Measurements from ENCODE around the gene KDM4F. TPM values are rescaled to one million over a fixed set of nuclear protein-coding genes. Genes with fewer than 3 reads are reported as not detected.

The KDM4F gene
- total and polyA plus RNA-seq, 8 donors, result not detected

DNA sequence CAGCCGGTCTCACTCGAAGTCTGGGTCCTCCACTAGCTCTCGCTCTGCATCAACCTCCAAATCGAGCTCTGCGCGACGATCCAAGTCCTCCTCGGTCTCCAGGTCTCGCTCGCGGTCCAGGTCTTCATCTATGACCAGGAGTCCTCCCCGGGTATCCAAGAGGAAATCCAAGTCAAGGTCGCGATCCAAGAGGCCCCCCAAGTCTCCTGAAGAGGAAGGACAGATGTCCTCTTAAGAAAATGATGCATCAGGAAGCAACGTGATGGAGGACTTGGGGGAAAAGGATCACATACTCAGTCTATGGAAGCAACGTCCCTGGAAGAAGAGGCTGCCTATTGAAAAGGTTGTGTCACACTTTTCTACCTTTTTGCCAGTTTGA is 18.6 kb downstream of the KDM4F start:
- intact Hi-C loops (cut with DNase I), result no loop called here
- 0% methylated on average over 16 of the region's 16 CpGs for WGBS, 2 donors
- FAIRE-seq (no peak), ATAC-seq (peak; percentile 0 to 39 (median 12)), DNase-seq (peak in 1 of 6 donors; percentile 40)
- Histone ChIP-seq H3K4me3 (peak overlapping the region; percentile 49 to 80 (median 72)), H3K4me1 (peaks cover 10 to 19% (median 18%) of the 10 kb centered on the region in 3 donors), H3K9me3 (no peaks in the 10 kb centered on the region), H3K27ac (peak overlapping the region; percentile 96 to 98 (median 98)), H3K36me3 (no peaks in the 10 kb centered on the region), H3K27me3 (no peaks in the 10 kb centered on the region)
- TF ChIP-seq CTCF (IDR thresholded peaks at IDR 0.05), result no peak

DNA sequence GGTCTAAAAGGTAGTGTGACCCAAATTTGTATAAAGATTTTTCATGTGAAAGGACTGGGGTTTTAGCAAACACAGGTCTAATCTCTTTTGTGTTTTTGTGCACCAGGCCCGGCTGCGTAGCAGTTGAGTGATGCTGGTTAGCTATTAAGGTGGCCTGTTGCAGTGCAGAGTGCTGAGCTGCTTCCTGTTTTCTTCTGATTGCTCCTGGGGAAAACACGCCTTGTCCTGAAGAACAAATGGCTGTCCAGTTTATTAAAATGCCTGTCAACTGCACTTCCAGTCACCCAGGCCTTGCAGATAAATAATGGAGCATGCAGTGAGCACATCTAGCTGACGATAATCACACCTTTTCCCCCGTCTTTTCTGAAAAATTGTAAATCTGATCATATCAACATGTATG is 19.3 kb downstream of the KDM4F start:
- 1 to 2% methylated on average over 5 of the region's 5 CpGs for WGBS, 2 donors
- no peaks in the 10 kb centered on the region for H3K9me3 ChIP-seq
- TF ChIP-seq CTCF (IDR thresholded peaks at IDR 0.05), result no peak
- FAIRE-seq, result peak; percentile 82
- no peaks in the 10 kb centered on the region for H3K27me3 ChIP-seq
- H3K36me3 ChIP-seq, result no peaks in the 10 kb centered on the region
- peak in 5 of 6 donors; percentile 67 to 85 (median 77) for DNase-seq
- peak; percentile 75 to 91 (median 82) for ATAC-seq
- peaks cover 10 to 19% (median 18%) of the 10 kb centered on the region in 3 donors for H3K4me1 ChIP-seq
- peak overlapping the region; percentile 96 to 98 (median 98) for H3K27ac ChIP-seq
- intact Hi-C loops (cut with DNase I), result no loop called here
- peak overlapping the region; percentile 49 to 80 (median 72) for H3K4me3 ChIP-seq

DNA sequence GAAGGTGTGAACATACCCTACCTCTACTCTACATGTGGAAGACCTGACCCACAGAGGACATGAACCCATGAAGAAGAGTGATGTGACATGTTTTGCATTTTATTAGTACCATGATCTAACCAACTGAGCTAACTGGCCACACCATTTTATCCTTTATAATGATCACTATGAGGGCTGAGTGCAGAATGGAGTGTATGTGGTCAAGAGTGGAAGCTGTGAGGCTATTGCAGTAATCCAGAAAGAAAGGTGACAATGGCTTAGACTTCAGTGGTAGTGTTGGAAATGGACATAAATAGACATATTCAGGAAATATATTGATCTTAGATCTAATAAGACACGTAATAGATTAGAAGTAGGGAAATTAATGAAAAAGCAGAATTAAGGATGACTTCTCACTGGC is 21.2 kb downstream of the KDM4F start:
- TF ChIP-seq CTCF (IDR thresholded peaks at IDR 0.05), result no peak
- H3K36me3 ChIP-seq, result no peaks in the 10 kb centered on the region
- FAIRE-seq (no peak), ATAC-seq (no peak), DNase-seq (no peak)
- no peaks in the 10 kb centered on the region for H3K9me3 ChIP-seq
- 76 to 92% methylated on average over 1 of the region's 1 CpG for WGBS, 2 donors
- no peaks in the 10 kb centered on the region for H3K27me3 ChIP-seq
- intact Hi-C loops (cut with DNase I), result no loop called here
- H3K4me3 ChIP-seq, result no peak overlapping the region
- no peak overlapping the region for H3K27ac ChIP-seq
- peaks cover 16 to 28% (median 24%) of the 10 kb centered on the region in 3 donors for H3K4me1 ChIP-seq

GRCh38 chr11:95072948-95073347 is 23.7 kb downstream of the KDM4F start:
- TF ChIP-seq CTCF (IDR thresholded peaks at IDR 0.05), result no peak
- no peak for ATAC-seq
- H3K36me3 ChIP-seq, result no peaks in the 10 kb centered on the region
- no peak overlapping the region for H3K27ac ChIP-seq
- no peaks in the 10 kb centered on the region for H3K9me3 ChIP-seq
- no peak for DNase-seq
- no peak for FAIRE-seq
- intact Hi-C loops (cut with DNase I), result no loop called here
- peaks cover 23 to 29% (median 28%) of the 10 kb centered on the region in 3 donors for H3K4me1 ChIP-seq
- no peak overlapping the region for H3K4me3 ChIP-seq
- no peaks in the 10 kb centered on the region for H3K27me3 ChIP-seq

DNA sequence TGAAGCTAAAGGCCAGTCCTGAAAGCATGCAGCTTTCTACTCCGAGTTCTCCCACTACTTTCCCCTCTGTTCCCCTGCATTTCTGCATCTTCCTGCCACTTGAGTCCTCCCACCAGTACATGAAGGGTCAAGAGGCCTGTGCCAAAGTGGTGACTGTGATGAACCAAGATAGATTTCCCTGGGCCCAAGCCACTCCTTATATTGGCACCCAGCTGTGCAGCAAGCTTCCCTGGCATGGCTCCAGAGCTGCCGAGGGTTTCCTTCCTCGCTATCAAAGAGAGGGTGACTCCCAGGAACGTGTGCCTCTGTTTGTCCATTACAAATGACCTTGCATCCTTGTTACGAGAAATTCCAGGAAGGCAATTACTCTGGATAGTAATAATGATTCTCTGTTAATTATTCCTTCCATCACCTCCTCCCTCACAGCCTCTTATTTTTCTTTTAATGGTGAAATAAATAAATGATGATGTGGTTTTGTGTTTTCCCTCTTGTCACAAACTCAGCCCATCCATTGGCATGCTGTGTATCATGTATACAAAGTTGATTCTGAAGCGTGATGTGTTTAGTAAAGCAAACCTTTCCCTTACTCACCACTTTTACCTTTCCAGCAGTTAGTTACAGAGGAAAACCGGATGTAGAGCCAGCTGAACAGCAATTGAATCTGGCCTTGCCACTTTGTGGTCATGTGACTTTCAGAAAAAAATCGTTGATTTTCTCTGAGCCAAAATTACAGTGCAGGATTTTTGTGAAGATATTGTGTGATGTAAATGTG is 25.8 kb downstream of the KDM4F start:
- Histone ChIP-seq H3K36me3 (no peaks in the 10 kb centered on the region), H3K4me1 (peaks cover 13 to 18% (median 15%) of the 10 kb centered on the region in 3 donors), H3K9me3 (no peaks in the 10 kb centered on the region), H3K27ac (peak overlapping the region in 2 of 4 donors; percentile 6 to 23), H3K27me3 (no peaks in the 10 kb centered on the region), H3K4me3 (no peak overlapping the region)
- peak in 5 of 6 donors; percentile 34 to 79 (median 65) for DNase-seq
- intact Hi-C loops (cut with DNase I), result no loop called here
- no peak for TF ChIP-seq CTCF (IDR thresholded peaks at IDR 0.05)
- peak; percentile 67 to 72 (median 68) for ATAC-seq
- FAIRE-seq, result no peak
- WGBS, 2 donors, result 18% methylated on average over 8 of the region's 8 CpGs

All from pancreas (tissue), 10 donors.